Measurements from ENCODE around the gene MYPOP. TPM values are rescaled to one million over a fixed set of nuclear protein-coding genes. Genes with fewer than 3 reads are reported as not detected.
A peak's percentile ranks its signal among the peaks of the same experiment; 100 is the strongest.

MYPOP gene
- total RNA-seq, 1 experiment from 2014 or later: 11.1 TPM

DNA sequence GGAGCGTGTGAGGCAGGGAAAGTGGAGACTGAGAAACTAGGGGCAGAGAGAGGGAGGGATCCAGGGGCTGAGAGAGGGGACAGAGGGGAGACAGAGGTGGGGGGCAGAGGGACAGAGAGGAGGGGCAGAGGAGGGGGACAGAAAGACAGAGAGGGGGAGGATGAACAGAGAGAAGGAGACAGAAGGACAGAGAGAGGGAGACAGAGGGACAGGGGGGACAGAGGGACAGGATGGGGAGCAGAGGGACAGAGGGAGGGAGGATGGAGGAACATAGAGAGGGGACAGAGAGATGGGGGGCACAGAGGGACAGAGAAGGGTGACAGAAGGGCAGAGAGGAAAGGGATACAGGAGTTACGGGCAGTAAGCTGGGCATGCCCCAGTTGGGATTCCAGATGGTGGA is 26.8 kb upstream of the MYPOP start:
- no peak for ATAC-seq
- H3K27ac ChIP-seq (ENCODE audit: low read length): no peak overlapping the region
- CTCF ChIA-PET: no interaction called here

GRCh38 chr19:45927565-45928261 is 25.3 kb upstream of the MYPOP start:
- Histone ChIP-seq H3K4me3 (ENCODE audit: low read depth in 2 of 2, low read length in 2 of 2) (peak overlapping the region; percentile 7 to 36; a peak in 2 of 4 replicates), H3K27me3 (ENCODE audit: control insufficient read depth, insufficient read depth, low read length) (no peaks in the 10 kb centered on the region), H3K9me3 (ENCODE audit: control insufficient read depth, insufficient read depth, low read depth, low read length) (no peaks in the 10 kb centered on the region), H3K27ac (ENCODE audit: low read length) (peak overlapping the region; percentile 82), H3K36me3 (ENCODE audit: control insufficient read depth, insufficient read depth, low read length) (no peaks in the 10 kb centered on the region), H3K4me1 (ENCODE audit: control insufficient read depth, insufficient read depth, low read length) (0 out of 2 replicates have a peak, but pooled peaks cover 3% of the 10 kb centered on the region)
- peak; percentile 98 for ATAC-seq
- intact Hi-C loops (cut with micrococcal nuclease; ENCODE audit: unreplicated experiment): no loop called here
- in situ Hi-C loops (cut with HindIII; ENCODE audit: low pct_unique_long_range_greater_than_20kb, low sequenced_read_pairs): no loop called here
- no TSS peak for BruUV-seq (replicated peaks)
- DNase-seq (ENCODE audit: low read depth, low spot score): peak; percentile 55
- TF ChIP-seq CTCF (IDR thresholded peaks at IDR 0.05) (no peak), SIN3A (IDR thresholded peaks at IDR 0.05; ENCODE audit: borderline replicate concordance, insufficient read depth, low read depth, low read length) (peak; percentile 79; the same call in 1 of the 2 replicates), POLR2AphosphoS5 (IDR thresholded peaks at IDR 0.05; ENCODE audit: low read depth, low read length) (no peak), TCF7L2 (IDR thresholded peaks at IDR 0.05; ENCODE audit: low read depth, low read length) (no peak), REST (IDR thresholded peaks at IDR 0.05; ENCODE audit: insufficient read depth in 1 of 2, low read depth in 2 of 2, low read length in 1 of 2) (no peak)
- ChIA-PET POLR2A (no interaction called here), CTCF (interaction anchor here (0.6 kb wide), 1 partner anchor 122 kb away, joined by 3 read pairs; no protein-coding TSS in a partner anchor)

More for the DNA sequence above, 26.8 kb upstream of the MYPOP start:
- DNase-seq (ENCODE audit: low read depth, low spot score): no peak
- TF ChIP-seq POLR2AphosphoS5 (IDR thresholded peaks at IDR 0.05; ENCODE audit: low read depth, low read length) (no peak), CTCF (IDR thresholded peaks at IDR 0.05) (no peak), SIN3A (IDR thresholded peaks at IDR 0.05; ENCODE audit: borderline replicate concordance, insufficient read depth, low read depth, low read length) (no peak), TCF7L2 (IDR thresholded peaks at IDR 0.05; ENCODE audit: low read depth, low read length) (no peak), REST (IDR thresholded peaks at IDR 0.05; ENCODE audit: insufficient read depth in 1 of 2, low read depth in 2 of 2, low read length in 1 of 2) (no peak)
- H3K36me3 ChIP-seq (ENCODE audit: control insufficient read depth, insufficient read depth, low read length): no peaks in the 10 kb centered on the region
- no peak overlapping the region for H3K4me3 ChIP-seq (ENCODE audit: low read depth in 2 of 2, low read length in 2 of 2)
- H3K9me3 ChIP-seq (ENCODE audit: control insufficient read depth, insufficient read depth, low read depth, low read length): no peaks in the 10 kb centered on the region
- no TSS peak for BruUV-seq (replicated peaks)
- POLR2A ChIA-PET: no interaction called here
- no peaks in the 10 kb centered on the region; the same call in 1 of the 2 replicates for H3K27me3 ChIP-seq (ENCODE audit: control insufficient read depth, insufficient read depth, low read length)
- in situ Hi-C loops (cut with HindIII; ENCODE audit: low pct_unique_long_range_greater_than_20kb, low sequenced_read_pairs) (no loop called here), intact Hi-C loops (cut with micrococcal nuclease; ENCODE audit: unreplicated experiment) (no loop called here)
- H3K4me1 ChIP-seq (ENCODE audit: control insufficient read depth, insufficient read depth, low read length): 0 out of 2 replicates have a peak, but pooled peaks cover 3% of the 10 kb centered on the region

Data from Panc1 (cell line).